GM21619 (cell line): ENCODE measurements around the gene REEP5.
"Not testable (repeated sequence)": the region's sequence is repeated elsewhere in the genome, so short reads cannot be mapped to it uniquely, and the experiment has no call there.

Experiments
- ATAC-seq: cut with Tn5 transposase; IDR thresholded peaks from one replicate; pipeline ENCODE4 v1.9.1; 2021; ENCODE audit not compliant: unreplicated experiment

Gene REEP5

DNA sequence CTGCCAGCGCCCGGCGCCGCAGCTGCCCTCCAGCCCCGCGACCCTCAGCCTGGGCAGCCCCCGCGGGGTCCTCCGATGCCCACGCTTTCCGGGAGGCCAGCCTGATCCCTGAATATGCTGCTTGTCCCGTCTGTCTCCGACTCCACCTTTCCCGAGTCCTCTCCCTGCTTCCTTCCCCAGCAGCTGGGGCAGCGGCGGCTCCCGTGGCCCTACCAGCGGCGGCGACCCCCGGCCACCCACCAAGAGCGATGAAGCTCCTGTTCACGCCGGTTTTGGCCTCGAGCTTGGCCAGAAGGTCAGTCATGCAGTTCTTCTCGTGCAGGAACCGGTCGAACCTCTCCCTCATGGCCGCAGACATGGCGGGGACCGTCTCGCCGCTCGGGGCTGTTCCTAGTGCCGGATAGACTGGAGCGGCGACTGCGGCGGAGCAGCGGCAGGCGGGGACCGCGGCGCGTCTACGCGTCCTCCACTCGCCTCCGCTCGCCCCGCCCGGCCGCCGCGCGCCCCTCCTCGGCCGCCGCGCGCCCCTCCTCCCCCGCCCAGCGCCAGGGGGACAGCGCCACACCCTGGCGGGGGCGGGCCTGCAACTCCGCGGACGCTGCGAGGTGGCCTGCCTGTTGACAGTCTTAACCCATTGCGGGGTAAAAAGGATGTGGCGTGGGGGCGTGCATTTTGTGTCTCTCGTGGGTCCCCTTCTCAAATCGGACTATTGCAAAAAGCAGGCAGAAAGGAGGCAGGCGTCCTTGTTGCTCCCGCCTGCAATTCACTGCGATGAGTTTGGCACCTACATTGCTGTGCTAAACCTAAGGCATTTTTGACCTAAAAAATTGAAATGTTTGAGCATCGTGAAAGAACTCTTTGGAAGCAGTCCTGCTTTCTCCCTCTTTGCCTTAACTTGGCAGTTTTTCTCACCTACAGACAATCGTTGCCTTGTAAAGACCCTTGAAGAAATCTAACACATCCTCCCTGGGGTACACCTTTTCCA is at the start of gene REEP5:
REEP5 (minus strand) TSS at position 395 of the 985 bp plus-strand sequence; CDS start at position 358, 37 bp downstream.
- peak; percentile 58 for ATAC-seq

DNA sequence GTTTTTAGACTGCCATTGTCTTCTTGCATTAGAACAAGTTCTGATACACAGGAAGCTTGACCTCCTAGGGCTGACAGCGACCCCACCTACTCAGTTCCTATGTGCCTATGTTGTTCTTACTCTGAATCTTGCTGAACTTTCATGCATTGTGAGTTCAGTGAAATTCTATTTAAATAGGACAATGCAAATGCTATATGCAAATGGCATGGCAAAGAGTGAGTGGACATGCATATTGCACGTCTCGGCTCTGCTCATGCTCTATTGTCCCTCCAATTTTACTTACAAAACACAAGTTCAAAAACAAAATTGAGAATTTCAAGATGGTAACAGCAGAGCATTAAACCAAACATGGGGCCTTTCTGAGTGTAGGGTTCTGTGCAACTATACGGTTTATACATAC is 49.2 kb upstream of the REEP5 start:
- no peak for ATAC-seq

DNA sequence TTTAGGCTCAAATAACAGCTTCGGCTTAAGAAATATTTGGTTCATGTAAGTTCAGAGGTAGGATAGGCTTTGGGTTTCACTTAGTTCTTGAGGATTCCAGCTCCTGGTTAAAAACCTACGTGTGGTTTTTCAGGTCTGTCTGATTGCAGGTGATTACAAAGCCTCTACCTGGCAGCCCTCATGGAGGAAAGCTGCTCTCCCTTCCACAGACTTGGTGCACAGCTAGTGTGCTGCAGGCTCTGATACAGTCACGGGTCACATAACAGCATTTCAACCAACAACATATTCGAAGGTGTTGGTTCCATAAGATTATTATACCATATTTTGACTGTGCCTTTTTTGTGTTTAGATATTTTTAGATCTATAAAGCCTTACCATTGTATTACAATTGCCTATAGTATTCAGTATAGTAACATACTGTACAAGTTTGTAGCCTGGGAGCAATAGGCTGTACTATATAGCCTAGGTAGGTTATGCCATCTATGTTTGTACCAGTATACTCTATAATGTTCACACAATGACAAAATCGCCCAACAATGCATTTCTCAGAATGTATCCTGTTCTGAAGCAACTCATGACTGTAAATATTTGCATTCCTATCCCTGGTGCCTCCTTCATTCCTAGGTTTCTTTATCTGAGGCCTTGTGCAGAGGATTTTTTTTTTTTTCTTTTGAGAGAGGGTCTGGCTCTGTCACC is 46.5 kb upstream of the REEP5 start:
- no peak for ATAC-seq

DNA sequence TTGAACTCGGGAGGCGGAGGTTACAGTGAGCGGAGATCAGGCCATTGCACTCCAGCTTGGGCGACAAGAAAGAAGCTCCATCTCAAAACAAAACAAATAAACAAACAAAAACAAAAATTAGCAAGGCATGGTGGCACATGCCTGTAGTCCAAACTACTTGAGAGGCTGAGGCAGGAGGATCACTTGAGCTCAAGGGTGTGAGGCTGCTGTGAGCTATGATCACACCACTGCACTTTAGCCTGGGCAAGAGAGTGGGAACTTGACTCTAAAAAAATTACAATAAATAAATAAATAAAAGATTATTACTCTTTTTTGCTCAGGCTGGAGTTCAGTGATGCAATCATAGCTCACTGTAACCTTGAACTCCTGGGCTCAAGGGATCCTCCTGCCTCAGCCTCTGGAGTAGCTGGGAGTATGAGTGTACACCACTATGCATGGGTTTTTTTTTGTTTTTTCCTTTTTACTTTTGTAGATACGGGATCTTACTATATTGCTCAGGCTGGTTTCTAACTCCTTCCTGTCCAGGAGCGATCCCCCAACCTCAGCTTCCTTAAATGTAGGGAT is 45.6 kb upstream of the REEP5 start:
- ATAC-seq: no peak

DNA sequence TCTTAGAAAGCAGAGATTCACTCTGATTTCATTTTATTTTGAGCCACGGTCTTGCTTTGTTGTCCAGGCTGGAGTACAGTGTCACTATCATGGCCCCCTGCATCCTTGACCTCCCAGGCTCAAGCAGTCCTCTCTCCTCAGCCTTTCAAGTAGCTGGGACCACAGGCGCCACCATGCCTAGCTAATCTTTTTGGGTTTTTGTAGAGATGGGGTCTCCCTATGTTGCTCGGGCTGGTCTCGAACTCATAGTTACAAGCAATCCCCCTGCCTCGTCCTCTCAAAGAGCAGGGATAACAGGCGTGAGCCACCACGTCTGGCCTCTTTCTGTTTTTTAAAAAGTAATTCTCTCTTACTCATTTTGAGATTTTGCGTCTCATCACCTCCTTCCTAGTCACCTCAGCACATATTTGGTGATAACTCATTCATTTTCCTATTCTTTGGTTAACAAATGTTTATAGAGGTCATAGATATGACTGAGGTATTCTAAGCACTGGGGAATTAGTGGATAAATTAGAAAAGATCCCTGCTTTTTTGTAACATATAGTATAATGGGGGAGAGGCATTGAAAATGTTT is 43.8 kb upstream of the REEP5 start:
- ATAC-seq: no peak

DNA sequence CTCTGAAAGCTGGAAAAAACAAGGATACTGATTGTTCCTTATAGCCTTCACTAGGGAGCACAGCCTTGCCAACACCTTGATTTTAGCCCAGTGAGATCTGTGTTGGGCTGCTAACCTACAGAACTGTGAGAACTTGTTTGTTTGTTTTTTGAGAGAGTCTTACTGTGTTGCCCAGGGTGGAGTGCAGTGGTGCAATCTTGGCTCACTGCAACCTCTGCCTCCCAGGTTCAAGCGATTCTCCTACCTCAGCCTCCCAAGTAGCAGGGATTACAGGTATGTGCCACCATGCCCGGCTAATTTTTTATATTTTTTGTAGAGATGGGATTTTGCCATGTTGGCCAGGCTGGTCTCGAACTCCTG is 41.3 kb upstream of the REEP5 start:
- ATAC-seq: not testable (repeated sequence)

DNA sequence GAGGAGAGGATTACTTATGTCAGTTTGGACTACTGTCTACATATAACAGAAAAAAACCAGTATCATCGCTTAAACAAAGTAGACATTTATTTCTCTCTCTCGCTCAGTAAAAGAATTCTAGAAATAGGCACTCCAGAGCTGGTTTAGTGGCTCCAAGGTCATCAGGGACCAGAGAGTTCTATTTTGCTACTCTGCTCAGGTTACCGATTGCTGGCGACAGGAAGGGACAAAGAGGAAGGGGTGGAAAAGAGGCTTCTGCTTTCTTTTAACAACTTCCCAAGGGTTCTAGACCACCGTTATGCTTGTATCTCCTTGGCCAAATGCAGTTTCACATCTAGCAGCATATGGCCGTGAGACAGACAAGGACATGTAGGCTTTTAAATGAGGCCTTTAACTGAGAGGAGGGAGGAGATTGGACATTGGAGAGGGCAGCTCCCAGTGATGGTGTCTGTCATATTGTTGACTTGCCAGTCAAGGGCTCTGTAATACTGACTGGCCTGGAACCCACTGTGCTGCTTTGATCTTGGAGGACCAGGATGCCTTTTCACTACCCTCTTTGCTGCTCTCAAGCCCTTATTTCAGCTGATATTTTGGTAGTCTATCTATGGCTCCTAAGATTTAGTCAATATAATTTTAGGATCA is 39.0 kb upstream of the REEP5 start:
- ATAC-seq: no peak

DNA sequence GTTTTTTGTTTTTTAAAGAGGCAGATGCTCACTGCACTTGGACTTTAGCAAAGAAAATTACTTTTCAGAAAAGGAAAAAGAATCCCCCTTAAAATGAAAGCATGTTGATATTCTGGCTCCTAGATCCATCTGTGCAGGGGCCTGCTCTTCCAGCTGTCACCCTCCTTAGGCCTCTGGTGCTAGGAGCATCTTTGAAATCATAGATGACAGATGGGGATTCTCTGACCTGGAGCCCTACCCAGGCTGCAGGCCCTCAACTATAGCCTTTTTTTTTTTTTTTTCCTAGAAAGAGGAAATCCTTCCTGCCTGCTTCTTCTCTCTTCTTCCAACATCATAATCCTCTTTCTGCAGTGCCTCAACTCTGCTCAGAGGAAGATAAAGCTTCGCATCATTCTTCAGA is 38.3 kb upstream of the REEP5 start:
- no peak for ATAC-seq

DNA sequence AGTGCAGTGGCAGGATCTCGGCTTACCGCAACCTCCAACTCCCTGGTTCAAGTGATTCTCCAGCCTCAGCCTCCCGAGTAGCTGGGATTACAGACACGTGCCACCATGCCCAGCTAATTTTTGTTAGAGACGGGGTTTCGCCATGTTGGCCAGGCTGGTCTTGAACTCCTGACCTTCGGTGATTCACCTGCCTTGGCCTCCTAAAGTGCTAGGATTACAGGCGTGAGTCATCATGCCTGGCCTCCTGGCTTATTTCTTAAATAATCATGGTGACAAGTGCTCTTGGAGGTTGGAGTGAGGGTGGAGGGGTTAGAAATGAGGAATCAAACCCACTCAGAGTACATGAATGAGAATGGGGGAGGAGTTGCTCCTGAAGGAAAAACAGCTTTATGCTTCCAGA is 37.8 kb upstream of the REEP5 start:
- ATAC-seq: not testable (repeated sequence)

DNA sequence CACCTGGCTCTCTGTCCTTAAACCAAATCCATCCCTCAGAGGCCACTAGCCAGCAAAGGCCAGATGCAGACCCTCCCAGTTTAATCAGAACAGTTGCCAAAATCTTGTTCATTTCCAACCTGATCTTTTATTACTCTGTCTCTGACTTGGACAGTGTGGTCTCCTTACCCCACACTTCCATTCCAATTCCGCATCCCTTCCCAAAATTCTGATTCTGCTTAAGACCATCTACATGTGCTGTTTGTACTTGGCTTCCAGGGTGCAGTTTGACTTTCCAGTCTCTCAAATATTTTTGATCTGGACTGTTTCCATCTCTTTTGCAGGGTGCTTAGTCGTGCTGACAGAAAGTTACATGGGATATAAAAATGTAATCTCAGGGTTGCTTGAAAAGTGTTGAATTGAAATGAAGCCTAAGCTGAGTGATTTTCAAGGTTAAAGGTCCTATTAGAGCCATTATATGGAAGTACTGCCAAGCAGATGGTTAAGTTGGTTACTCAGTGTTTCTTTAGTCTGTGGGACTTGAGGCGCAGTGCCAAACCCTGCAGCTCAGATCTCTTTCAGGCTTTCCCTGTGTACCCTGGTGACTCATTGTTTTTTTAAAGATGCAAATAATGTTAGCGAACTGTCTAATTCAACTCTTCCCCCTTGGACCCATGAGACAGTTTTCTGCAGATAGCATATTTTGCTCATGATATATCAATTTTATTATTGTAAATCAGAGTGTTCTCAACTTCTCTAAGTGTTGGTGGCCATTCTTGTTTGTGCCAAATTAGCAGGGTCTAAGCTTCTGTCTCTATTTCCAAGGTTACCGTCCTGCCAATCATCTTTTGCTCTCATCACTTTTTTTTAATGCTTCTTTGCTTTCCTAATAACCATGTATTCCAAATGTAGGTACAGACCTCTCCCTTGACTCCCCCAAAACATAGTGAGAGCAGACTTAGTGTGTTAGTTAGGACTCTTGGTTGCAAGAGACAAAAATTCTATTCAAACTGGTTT is 36.4 kb upstream of the REEP5 start:
- peak; percentile 89 for ATAC-seq

DNA sequence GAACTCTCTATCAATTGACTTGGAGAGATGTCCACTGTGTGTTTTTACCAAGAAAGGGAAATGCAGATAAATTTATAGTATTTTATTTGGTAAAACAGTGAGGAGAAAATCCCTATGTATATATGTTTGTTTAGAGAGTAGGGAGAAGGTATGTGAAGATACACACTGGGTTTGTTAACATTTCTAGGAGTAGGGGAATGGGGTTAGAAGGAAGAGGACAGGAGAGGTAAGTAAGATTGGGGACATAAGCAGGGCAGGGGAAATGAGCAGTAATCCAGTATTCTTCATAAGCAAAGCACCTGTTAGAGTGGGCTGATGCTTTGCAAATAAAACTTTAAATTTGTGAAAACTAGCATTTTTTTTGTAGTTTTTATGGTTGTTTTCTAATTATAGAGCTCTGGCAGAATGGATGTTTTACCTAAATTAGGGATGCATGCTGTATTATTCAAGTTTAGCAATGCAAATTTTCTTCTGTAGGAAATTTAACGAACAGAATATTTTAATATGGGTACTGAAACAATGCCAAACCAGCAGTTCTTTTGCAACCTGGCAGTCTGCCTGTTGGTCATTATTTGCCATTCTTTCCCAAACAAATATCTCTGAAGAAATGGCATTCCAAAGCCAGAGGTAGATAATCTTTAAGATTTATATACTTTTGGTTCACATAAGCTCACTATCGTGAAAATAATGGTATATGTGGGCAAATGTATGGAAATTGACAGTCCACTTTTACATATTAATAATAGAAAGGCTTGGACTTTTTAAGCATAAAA is 35.2 kb upstream of the REEP5 start:
- no peak for ATAC-seq

DNA sequence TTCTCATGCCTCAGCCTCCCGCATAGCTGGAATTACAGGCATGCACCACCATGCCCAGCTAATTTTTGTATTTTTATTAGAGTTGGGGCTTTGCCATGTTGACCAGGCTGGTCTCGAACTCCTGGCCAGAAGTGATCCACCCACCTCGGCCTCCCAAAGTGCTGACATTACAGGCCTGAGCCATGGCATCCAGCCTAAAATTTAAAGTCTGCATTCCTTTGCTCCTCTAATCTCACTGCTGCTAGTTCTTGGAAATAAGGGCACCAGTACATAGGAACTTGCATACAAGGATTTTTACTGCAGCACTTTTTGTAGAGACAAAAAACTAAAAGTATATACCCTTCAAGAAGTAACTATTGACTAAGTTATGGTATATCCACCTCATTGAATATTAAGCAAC is 34.6 kb upstream of the REEP5 start:
- no peak for ATAC-seq

DNA sequence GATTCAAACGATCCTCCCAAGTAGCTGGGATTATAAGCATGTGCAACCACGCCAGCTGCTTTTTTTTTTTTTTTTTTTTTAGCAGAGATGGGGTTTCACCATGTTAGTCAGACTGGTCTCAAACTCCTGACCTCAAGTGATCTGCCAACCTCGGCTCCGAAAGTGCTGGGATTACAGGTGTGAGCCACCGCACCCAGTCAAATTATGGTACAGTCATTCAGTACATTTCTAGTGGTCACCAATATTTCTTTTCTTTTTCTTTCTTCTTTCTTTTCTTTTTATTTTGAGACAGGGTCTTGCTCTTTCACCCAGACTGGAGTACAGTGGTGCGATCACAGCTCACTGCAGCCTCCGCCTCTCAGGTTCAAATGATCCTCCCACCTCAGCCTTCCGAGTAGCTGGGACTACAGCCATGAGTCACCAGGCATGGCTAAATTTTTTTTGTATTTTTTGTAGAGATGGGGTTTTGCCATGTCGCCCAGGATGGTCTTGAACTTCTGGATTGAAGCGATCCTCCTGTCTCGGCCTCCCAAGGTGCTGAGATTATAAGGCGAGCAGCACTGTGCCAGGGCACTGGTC is 29.2 kb upstream of the REEP5 start:
- ATAC-seq: peak; percentile 90

DNA sequence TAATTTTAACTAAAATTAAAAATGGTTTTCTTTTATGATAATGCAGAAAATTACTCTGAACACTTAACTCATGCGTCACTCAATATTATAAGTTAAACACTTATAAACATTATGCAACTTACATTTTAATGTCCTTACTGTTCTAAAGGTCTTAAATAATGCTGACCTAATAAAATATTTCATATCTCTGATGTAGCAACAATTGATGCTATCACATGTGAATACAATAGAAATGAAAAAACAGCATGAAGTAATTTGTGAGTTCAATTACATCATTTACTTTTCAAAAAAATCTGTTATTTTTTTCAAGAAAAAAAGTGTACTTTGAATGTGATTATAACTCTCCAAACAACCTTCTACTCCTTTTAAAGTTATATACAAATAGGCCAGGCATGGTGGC is 26.4 kb upstream of the REEP5 start:
- no peak for ATAC-seq

DNA sequence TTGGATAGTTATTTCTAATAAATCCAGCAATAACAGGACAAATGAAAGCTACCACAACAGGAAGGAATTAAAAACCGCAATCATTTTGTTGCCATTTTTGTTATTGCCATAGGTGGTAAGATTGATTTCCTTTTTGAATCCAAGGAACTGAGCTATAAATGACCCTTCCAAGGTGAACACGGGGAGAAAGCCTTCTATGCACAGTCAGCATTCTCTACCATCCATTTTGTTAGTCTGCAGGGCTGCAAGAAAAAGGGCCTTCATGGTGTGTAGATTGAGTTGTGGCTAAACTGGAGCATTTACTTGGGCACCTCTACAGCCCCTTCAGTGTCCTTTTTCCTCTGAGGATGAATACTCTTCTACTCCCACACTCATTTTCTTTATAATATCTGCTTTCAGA is 18.6 kb upstream of the REEP5 start:
- ATAC-seq: no peak

DNA sequence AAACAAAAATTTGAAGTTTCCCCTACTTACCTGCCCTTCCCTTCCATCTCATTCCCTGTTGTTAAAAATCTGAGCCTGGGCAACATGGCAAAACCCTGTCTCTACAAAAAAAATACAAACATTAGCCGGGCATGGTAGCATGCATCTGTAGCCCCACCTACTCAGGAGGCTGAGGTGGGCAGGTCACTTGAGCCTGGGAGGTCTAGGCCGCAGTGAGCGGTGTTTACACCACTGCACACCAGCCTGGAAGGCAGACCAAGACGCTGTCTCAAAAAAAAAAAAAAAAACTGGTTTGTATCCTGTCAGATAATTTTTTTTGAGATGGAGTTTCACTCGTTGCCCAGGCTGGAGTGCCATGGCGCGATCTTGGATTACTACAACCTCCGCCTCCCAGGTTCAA is 16.3 kb upstream of the REEP5 start:
- ATAC-seq: no peak

DNA sequence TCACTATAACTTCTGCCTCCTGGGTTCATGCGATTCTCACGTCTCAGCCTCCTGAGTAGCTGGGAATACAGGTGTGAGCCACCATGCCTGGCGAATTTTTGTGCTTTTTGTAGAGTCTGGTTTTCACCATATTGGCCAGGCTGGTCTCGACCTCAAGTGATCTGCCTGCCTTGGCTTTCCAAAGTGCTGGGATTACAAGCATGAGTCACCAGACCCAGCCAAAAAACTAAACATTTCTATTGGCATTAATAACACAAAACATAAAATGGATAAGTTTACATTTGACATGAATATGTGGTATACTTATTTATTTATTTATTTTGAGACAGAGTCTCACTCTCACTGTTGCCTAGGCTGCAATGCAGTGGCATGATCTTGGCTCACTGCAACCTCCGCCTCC is 13.6 kb upstream of the REEP5 start:
- no peak for ATAC-seq

DNA sequence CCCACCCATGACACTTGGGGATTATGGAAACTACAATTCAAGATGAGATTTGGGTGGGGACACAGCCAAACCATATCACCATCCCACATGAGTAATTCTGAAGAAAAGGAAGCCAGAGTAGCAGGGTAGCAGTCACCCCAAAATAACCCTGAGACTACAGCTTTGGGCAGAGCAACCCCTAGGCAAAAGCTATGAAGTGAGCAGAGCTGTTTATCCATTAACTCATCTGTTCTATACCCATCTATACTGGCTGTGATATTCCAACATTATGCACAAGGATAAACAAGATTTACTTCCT is 12.3 kb upstream of the REEP5 start:
- no peak for ATAC-seq
